Measurements from ENCODE around the gene HIP1R.

DNA sequence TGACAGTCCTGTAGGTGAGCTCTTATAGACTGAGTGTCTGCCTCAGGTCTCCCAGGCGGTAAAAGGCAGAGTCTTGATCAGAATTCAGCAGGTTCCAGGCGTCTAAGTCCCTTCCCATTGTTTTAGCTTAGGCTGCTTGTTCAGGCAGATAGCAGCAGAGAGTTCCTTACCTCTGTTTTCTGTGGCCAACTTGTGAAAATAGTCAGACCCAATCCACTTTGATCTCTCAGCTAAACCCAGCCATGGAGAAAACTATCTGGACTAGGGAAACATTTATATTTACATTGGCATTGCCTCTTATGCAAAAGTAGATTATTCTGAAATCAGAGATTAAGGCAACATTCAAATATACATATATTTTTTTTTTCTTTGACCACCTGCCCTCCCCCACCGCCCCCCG is 39.5 kb upstream of the HIP1R start:
- TF ChIP-seq POLR2A (IDR thresholded peaks at IDR 0.05; ENCODE audit: low read length): no peak
- TF ChIP-seq GATA1 (IDR thresholded peaks at IDR 0.05; ENCODE audit: low read depth, low read length): no peak

Data from erythroblast (primary cell).